Measurements from ENCODE around the gene SMIM14.

SMIM14 gene

GRCh38 chr4:39565878-39566600 lies 72.6 kb downstream of the SMIM14 start:
- TF ChIP-seq FOXP2 (optimal IDR thresholded peaks at IDR 0.05; ENCODE audit: borderline replicate concordance, extremely low read depth, extremely low read length, insufficient read depth) = no peak
- no peak for TF ChIP-seq SIN3A (IDR thresholded peaks at IDR 0.05; ENCODE audit: borderline replicate concordance, insufficient read depth, low read length)
- TF ChIP-seq REST (IDR thresholded peaks at IDR 0.05; ENCODE audit: insufficient read depth in 1 of 2, low read depth in 2 of 2, low read length in 2 of 2) = no peak
- no peak for TF ChIP-seq TAF1 (IDR thresholded peaks at IDR 0.05; ENCODE audit: borderline replicate concordance, insufficient read depth, low read length)
- no peak for TF ChIP-seq POLR2AphosphoS5 (IDR thresholded peaks at IDR 0.05; ENCODE audit: low read depth, low read length)

GRCh38 chr4:39563346-39563847 lies 75.3 kb downstream of the SMIM14 start:
- no peak for TF ChIP-seq TAF1 (IDR thresholded peaks at IDR 0.05; ENCODE audit: borderline replicate concordance, insufficient read depth, low read length)
- no peak for TF ChIP-seq FOXP2 (optimal IDR thresholded peaks at IDR 0.05; ENCODE audit: borderline replicate concordance, extremely low read depth, extremely low read length, insufficient read depth)

DNA sequence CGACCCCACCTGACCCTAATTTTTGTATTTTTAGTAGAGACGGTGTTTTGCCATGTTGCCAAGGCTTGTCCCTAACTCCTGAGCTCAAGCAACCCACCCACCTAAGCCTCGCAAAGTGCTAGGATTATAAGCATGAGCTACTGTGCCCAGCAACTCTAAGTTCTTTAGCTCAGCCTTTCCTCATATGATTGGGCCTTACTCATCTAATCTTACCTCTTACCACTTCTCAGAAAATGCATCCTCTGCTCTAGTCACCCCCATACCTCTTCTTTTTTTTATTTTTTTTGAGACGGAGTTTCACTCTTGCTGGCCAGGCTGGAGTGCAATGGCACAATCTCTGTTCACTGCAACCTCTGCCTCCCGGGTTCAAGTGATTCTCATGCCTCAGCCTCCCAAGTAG lies 75.9 kb downstream of the SMIM14 start:
- TF ChIP-seq TAF1 (IDR thresholded peaks at IDR 0.05; ENCODE audit: borderline replicate concordance, insufficient read depth, low read length) (no peak), FOXP2 (optimal IDR thresholded peaks at IDR 0.05; ENCODE audit: borderline replicate concordance, extremely low read depth, extremely low read length, insufficient read depth) (no peak), SIN3A (IDR thresholded peaks at IDR 0.05; ENCODE audit: borderline replicate concordance, insufficient read depth, low read length) (no peak), POLR2AphosphoS5 (IDR thresholded peaks at IDR 0.05; ENCODE audit: low read depth, low read length) (no peak), REST (IDR thresholded peaks at IDR 0.05; ENCODE audit: insufficient read depth in 1 of 2, low read depth in 2 of 2, low read length in 2 of 2) (no peak)

- no peak for TF ChIP-seq FOXP2 (optimal IDR thresholded peaks at IDR 0.05; ENCODE audit: borderline replicate concordance, extremely low read depth, extremely low read length, insufficient read depth)
- TF ChIP-seq SIN3A (IDR thresholded peaks at IDR 0.05; ENCODE audit: borderline replicate concordance, insufficient read depth, low read length) = no peak
- no peak for TF ChIP-seq REST (IDR thresholded peaks at IDR 0.05; ENCODE audit: insufficient read depth in 1 of 2, low read depth in 2 of 2, low read length in 2 of 2)
- no peak for TF ChIP-seq TAF1 (IDR thresholded peaks at IDR 0.05; ENCODE audit: borderline replicate concordance, insufficient read depth, low read length)
- no peak for TF ChIP-seq POLR2AphosphoS5 (IDR thresholded peaks at IDR 0.05; ENCODE audit: low read depth, low read length)
These were observed 79.0 kb downstream of the SMIM14 start for GRCh38 chr4:39559626-39560025.

DNA sequence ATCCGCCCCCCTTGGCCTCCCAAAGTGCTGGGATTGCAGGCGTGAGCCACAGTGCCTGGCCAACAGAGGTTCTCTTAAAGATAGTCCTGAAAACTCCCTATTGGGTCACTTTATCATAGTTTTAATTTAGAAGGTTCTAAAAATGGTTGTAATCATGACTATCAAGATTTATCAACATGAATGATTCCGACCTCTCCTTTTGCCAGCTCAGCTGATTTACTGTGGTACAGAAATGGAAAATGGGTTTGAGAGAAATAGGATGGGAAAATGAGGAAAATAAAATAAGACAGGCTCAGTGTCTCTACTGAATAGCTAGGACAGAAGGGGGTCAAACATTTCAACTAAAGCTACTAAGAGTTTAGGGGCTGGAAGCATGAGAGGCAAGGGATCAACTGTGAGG lies 83.2 kb downstream of the SMIM14 start:
- TF ChIP-seq POLR2AphosphoS5 (IDR thresholded peaks at IDR 0.05; ENCODE audit: low read depth, low read length) (no peak), SIN3A (IDR thresholded peaks at IDR 0.05; ENCODE audit: borderline replicate concordance, insufficient read depth, low read length) (no peak), TAF1 (IDR thresholded peaks at IDR 0.05; ENCODE audit: borderline replicate concordance, insufficient read depth, low read length) (no peak), FOXP2 (optimal IDR thresholded peaks at IDR 0.05; ENCODE audit: borderline replicate concordance, extremely low read depth, extremely low read length, insufficient read depth) (no peak), REST (IDR thresholded peaks at IDR 0.05; ENCODE audit: insufficient read depth in 1 of 2, low read depth in 2 of 2, low read length in 2 of 2) (no peak)
